NT2/D1 (cell line): ENCODE results near the gene TAGLN3.

Experiments
- DNase-seq: peaks from one replicate; pipeline ENCODE4 v3.0.0-alpha.2; 2011; ENCODE audit warnings: low read depth, low spot score
- H3K27me3 ChIP-seq: 2 replicates; pipeline ENCODE4 v1.6.0; 2011; ENCODE audit warnings: mild to moderate bottlenecking; ENCODE audit not compliant: insufficient read length, insufficient read depth
- H3K36me3 ChIP-seq: 2 replicates; pipeline ENCODE4 v1.6.1; 2011; ENCODE audit warnings: mild to moderate bottlenecking, low read length, mixed read lengths; ENCODE audit not compliant: insufficient read depth, insufficient read length
- H3K4me1 ChIP-seq: 2 replicates; pipeline ENCODE4 v1.5.1; 2011; ENCODE audit not compliant: insufficient read depth, insufficient read length
- H3K4me3 ChIP-seq: 2 replicates; pipeline ENCODE4 v1.5.1; 2011; ENCODE audit warnings: low read depth; ENCODE audit not compliant: insufficient read length
- H3K9ac ChIP-seq: 2 replicates; pipeline ENCODE4 v1.6.0; 2011; ENCODE audit warnings: low read depth; ENCODE audit not compliant: insufficient read length
- H3K9me3 ChIP-seq: 2 replicates; pipeline ENCODE4 v1.5.1; 2011; ENCODE audit warnings: mild to moderate bottlenecking, low read length; ENCODE audit not compliant: insufficient read depth
- SUZ12 ChIP-seq: IDR thresholded peaks from 2 replicates; pipeline ENCODE4 v1.6.1; 2011; ENCODE audit not compliant: insufficient read length, insufficient read depth; ENCODE audit errors: extremely low read depth
- YY1 ChIP-seq: IDR thresholded peaks from 2 replicates; pipeline ENCODE4 v1.6.1; 2011; ENCODE audit not compliant: insufficient read length, insufficient read depth
- ZNF274 ChIP-seq: IDR thresholded peaks from 2 replicates; pipeline ENCODE4 v1.6.1; 2011; ENCODE audit warnings: mild to moderate bottlenecking, low read depth, low read length

The TAGLN3 gene

DNA sequence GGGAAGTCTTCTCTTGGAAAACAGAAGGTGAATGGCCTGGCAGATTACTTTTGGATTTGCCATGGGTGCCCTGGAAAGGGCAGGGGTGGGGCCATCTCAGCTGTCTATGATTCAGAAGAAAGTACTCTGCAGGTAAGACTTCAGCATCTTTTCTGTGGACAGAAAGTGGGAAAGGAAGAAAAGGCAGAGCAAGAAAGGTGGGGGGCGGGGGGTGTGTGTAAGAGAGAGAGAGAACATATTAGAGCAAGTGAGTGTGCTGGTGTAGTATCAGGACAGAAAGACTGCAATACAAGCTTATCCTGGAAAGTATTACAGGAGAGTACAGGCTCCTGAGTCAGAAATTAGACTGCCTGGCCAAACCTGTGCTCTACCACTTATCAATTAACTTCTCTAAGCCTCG, 5.5 kb downstream of the TAGLN3 start:
- peaks cover 21% of the 10 kb centered on the region for H3K27me3 ChIP-seq
- H3K4me3 ChIP-seq = no peak overlapping the region
- H3K4me1 ChIP-seq = peaks cover 6% of the 10 kb centered on the region
- H3K9me3 ChIP-seq = no peaks in the 10 kb centered on the region
- no peak for TF ChIP-seq ZNF274
- TF ChIP-seq YY1 = no peak
- TF ChIP-seq SUZ12 = no peak
- no peak for DNase-seq
- H3K36me3 ChIP-seq = no peaks in the 10 kb centered on the region
- no peak overlapping the region for H3K9ac ChIP-seq

GRCh38 chr3:112004669-112005068, 5.9 kb downstream of the TAGLN3 start:
- no peak for TF ChIP-seq ZNF274
- TF ChIP-seq YY1 = no peak
- TF ChIP-seq SUZ12 = no peak
- Histone ChIP-seq H3K36me3 (no peaks in the 10 kb centered on the region), H3K9ac (no peak overlapping the region), H3K4me3 (no peak overlapping the region), H3K4me1 (peaks cover 6% of the 10 kb centered on the region), H3K9me3 (no peaks in the 10 kb centered on the region), H3K27me3 (peaks cover 19% of the 10 kb centered on the region)
- DNase-seq = no peak

DNA sequence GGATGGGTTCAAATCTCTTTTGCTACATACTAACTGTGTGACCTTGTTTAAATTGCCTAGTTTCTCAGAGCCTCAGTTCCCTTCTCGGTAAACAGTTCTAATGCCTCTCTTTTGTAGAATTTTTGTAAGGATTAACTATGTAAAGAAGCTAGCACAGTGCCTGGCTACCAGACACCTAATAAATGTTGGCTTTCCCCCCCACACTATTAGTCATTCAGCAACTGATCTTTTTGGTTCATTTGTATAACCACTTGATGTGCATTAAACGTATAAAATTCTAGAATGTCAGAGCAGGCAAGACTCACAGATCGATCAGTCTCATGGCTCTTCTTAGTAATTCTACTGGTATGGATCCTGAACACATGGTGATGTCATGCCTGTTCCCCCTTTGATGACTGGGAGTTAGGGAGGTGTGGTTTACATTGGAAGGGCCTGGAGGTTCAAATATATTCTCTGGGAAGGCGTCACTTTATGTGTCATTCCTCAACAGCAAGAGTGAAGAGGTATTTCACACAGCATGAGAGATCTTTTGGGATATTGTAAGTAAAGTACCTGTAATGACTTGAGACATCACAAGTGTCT, 6.5 kb downstream of the TAGLN3 start:
- H3K36me3 ChIP-seq = no peaks in the 10 kb centered on the region
- H3K27me3 ChIP-seq = peaks cover 19% of the 10 kb centered on the region
- H3K4me1 ChIP-seq = peaks cover 6% of the 10 kb centered on the region
- no peak for DNase-seq
- no peak overlapping the region for H3K9ac ChIP-seq
- no peak overlapping the region for H3K4me3 ChIP-seq
- no peak for TF ChIP-seq SUZ12
- no peak for TF ChIP-seq ZNF274
- no peaks in the 10 kb centered on the region for H3K9me3 ChIP-seq

DNA sequence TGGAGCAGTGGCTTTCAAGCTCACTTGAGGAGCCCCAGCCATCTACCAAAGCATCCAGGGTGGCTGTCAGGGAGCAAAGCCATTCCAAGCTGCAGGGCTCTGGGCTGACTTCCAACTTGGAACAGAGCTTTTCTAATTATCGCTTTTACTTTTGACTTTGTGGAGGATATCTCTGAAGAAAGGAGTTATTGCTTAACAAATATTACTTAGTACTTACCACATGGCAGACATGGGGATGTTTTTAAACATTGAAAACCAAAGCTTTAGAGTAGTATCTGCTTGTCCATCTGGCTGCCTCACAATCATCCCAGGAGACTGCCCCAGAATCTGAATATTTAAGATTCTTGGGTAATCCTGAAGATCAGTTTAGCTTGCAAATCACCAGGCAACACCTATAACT, 8.9 kb downstream of the TAGLN3 start:
- peaks cover 3% of the 10 kb centered on the region for H3K36me3 ChIP-seq
- no peaks in the 10 kb centered on the region for H3K9me3 ChIP-seq
- TF ChIP-seq SUZ12 (no peak), ZNF274 (no peak), YY1 (no peak)
- no peak overlapping the region for H3K4me3 ChIP-seq
- H3K4me1 ChIP-seq = peaks cover 6% of the 10 kb centered on the region
- no peak for DNase-seq
- H3K27me3 ChIP-seq = peaks cover 11% of the 10 kb centered on the region
- no peak overlapping the region for H3K9ac ChIP-seq

- Histone ChIP-seq H3K36me3 (peaks cover 3% of the 10 kb centered on the region), H3K4me1 (no peaks in the 10 kb centered on the region), H3K4me3 (no peak overlapping the region), H3K9ac (no peak overlapping the region), H3K27me3 (no peaks in the 10 kb centered on the region), H3K9me3 (no peaks in the 10 kb centered on the region)
- DNase-seq = no peak
- TF ChIP-seq SUZ12 (no peak), ZNF274 (no peak), YY1 (no peak)
Observed at GRCh38 chr3:112009670-112010069, 10.9 kb downstream of the TAGLN3 start.

GRCh38 chr3:112010636-112011035, 11.9 kb downstream of the TAGLN3 start:
- DNase-seq = no peak
- no peaks in the 10 kb centered on the region for H3K27me3 ChIP-seq
- H3K4me3 ChIP-seq = no peak overlapping the region
- no peak overlapping the region for H3K9ac ChIP-seq
- H3K36me3 ChIP-seq = peaks cover 3% of the 10 kb centered on the region
- H3K9me3 ChIP-seq = no peaks in the 10 kb centered on the region
- H3K4me1 ChIP-seq = no peaks in the 10 kb centered on the region
- TF ChIP-seq ZNF274 (no peak), YY1 (no peak), SUZ12 (no peak)

DNA sequence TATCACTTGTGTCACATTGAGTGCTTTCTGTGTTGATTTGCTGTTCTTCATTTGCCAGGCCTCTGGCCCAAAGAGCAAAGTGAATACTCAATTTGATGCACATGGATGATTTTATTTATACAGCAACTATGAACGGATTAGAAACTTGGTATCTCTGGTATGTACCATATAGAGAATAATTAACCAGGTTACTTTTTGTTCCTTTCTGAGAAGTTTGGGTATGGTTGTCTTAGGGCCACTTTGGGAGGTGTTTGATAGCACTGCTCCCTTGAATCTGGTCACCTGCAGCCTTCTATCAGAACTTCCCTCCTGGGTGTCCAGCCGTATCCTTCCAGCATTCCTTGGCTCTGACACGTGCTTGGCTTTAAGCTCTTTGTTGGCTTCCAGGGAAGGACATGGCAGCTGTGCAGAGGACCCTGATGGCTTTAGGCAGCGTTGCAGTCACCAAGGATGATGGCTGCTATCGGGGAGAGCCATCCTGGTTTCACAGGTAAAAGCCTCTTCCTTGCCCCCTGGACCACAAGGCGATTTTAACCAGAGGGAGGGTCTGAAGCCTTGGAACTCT, 12.7 kb downstream of the TAGLN3 start:
- Histone ChIP-seq H3K27me3 (no peaks in the 10 kb centered on the region), H3K4me3 (no peak overlapping the region), H3K36me3 (peaks cover 3% of the 10 kb centered on the region), H3K9me3 (no peaks in the 10 kb centered on the region), H3K9ac (no peak overlapping the region), H3K4me1 (no peaks in the 10 kb centered on the region)
- no peak for DNase-seq
- TF ChIP-seq SUZ12 (no peak), YY1 (no peak), ZNF274 (no peak)

GRCh38 chr3:112012205-112012992, 13.7 kb downstream of the TAGLN3 start:
- no peak for TF ChIP-seq YY1
- no peak for TF ChIP-seq SUZ12
- no peak for TF ChIP-seq ZNF274
- Histone ChIP-seq H3K9me3 (no peaks in the 10 kb centered on the region), H3K9ac (no peak overlapping the region), H3K36me3 (peaks cover 3% of the 10 kb centered on the region), H3K4me3 (no peak overlapping the region), H3K27me3 (no peaks in the 10 kb centered on the region), H3K4me1 (no peaks in the 10 kb centered on the region)
- no peak for DNase-seq
